Breast epithelium (tissue), 4 donors: ENCODE results near the gene TRAPPC10. TPM values are rescaled to one million over a fixed set of nuclear protein-coding genes. Genes with fewer than 3 reads are reported as not detected.

ENCODE experiments used
- DNase-seq, 2 donors: peaks; one replicate each; pipeline ENCODE4 v3.0.0-alpha.2; 2019; ENCODE audit warnings: low spot score in 2 of 2
- H3K27ac ChIP-seq, 2 donors: fragments of 200-600 bp; sonication (generic) in 1 of 2; one replicate each; pipeline ENCODE4 v1.5.1; 2016 to 2019; ENCODE audit warnings: mild to moderate bottlenecking in 1 of 2
- H3K27me3 ChIP-seq, 2 donors: fragments of 200-600 bp; sonication (generic) in 1 of 2; one replicate each; pipeline versions ENCODE4 v1.5.1 to v1.6.0; 2017 to 2019; ENCODE audit warnings: control low read depth in 1 of 2, mild to moderate bottlenecking in 1 of 2
- H3K36me3 ChIP-seq: fragments of 200-600 bp; one replicate; pipeline ENCODE4 v1.5.1; 2019
- H3K4me1 ChIP-seq, 2 donors: fragments of 200-600 bp; sonication (generic); one replicate each; pipeline ENCODE4 v1.5.1; 2016 to 2019; ENCODE audit warnings: control low read depth in 1 of 2
- H3K4me3 ChIP-seq, 3 donors: fragments of 200-600 bp; sonication (generic); 1 replicate in 2 of 3; 2 replicates in 1 of 3; pipeline ENCODE4 v1.5.1; 2016 to 2019; ENCODE audit warnings: mild to moderate bottlenecking in 3 of 3, moderate library complexity in 2 of 3
- H3K9me3 ChIP-seq, 2 donors: fragments of 200-600 bp; sonication (generic) in 1 of 2; one replicate each; pipeline ENCODE4 v1.5.1; 2016 to 2019; ENCODE audit warnings: control low read depth in 1 of 2
- CTCF ChIP-seq, 3 donors: fragments of 450-650 bp; IDR thresholded peaks; one replicate each; pipeline ENCODE4 v1.5.1; 2016 to 2017; ENCODE audit warnings: antibody characterized with exemption in 3 of 3, mild to moderate bottlenecking in 3 of 3, moderate library complexity in 3 of 3
- POLR2A ChIP-seq: fragments of 450-650 bp; IDR thresholded peaks from one replicate; pipeline ENCODE4 v1.6.1; 2016; ENCODE audit warnings: antibody characterized with exemption, mild to moderate bottlenecking, moderate library complexity
- POLR2AphosphoS5 ChIP-seq, 3 donors: sonication (generic); formaldehyde crosslinking; IDR thresholded peaks; one replicate each; pipeline ENCODE4 v1.6.1; 2017; ENCODE audit warnings: antibody characterized with exemption in 3 of 3
- intact Hi-C: fragments of 100-400 bp; cut with DNase I; formaldehyde crosslinking; loops from one replicate; pipeline ENCODE4 v1.15.1; 2023; ENCODE audit warnings: low total_unique reads
- total RNA-seq, 3 donors: library from RNA; depleted of rRNA; stranded (reverse); fragments of >200 nt; gene quantifications; one replicate each; pipeline ENCODE4 v1.1.0, GENCODE V29; 2016

Gene TRAPPC10
- total RNA-seq, 3 donors from 2014 or later: 27.4 to 35.0 (median 31.1) TPM

DNA sequence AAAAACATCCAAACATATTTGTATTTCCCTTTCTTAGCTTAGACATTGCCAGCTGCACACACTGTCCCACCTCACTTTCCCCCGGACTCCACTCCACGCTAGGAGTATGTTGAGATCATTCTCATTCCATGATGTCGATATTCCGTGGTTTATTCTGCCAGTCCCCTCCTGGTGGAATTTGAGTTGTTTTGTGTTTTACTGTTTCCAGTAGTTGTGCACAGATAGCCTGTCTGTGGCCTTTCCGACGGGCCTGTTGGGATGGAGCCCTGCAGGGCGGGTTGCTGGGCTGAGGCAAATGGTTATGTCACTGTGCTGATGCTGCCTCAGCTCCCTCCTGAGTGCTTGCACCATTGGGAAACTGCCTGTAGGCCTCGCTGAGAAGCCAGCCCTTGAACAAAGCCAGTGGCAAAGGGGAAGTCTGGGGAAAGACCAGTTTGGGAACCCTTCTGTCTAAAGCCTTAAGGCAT lies 12.8 kb downstream of the TRAPPC10 start:
- peak overlapping the region in 1 of 3 donors; percentile 32 for H3K4me3 ChIP-seq
- no peaks in the 10 kb centered on the region for H3K27me3 ChIP-seq
- no peak for TF ChIP-seq CTCF (IDR thresholded peaks at IDR 0.05)
- TF ChIP-seq POLR2AphosphoS5 (IDR thresholded peaks at IDR 0.05): peak in 1 of 3 donors; percentile 13
- TF ChIP-seq POLR2A: no peak
- peak overlapping the region in 1 of 2 donors; percentile 53 for H3K27ac ChIP-seq
- peak in 1 of 2 donors; percentile 24 for DNase-seq
- no peaks in the 10 kb centered on the region for H3K9me3 ChIP-seq
- no peaks in the 10 kb centered on the region for H3K36me3 ChIP-seq
- intact Hi-C loops: no loop called here
- H3K4me1 ChIP-seq: no peaks in the 10 kb centered on the region

DNA sequence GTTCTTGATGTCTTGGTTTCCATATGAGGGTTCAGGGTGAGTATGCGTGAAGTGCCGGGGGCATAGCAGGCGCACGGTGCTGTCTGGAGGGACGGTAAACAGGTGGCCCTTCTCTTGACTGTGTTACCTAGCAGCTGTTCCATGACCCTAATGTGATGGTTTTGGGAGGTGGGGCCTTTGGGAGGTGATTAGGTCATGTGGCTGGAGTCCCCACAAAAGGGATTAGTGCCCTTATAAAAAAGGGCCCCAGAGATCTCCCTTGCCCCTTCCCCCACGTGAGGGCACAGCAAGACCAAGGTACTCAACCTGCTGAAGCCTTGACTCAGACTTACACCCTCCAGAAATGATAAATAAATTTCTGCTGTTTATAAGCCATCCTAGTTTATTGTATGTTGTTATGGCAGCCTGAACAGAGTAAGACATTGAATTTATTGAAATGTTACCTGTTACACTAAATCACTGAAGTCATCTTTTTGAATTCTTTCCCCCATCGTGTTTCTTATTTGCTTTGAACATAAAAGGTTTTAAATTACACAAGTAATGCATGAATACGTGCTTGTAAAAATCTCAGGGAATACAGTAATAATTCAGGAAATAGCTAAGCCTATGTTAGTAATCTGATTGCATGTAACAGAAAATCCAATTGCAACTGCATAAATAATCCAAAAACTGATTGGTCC lies 15.6 kb downstream of the TRAPPC10 start:
- Histone ChIP-seq H3K4me3 (no peak overlapping the region), H3K36me3 (no peaks in the 10 kb centered on the region), H3K27ac (no peak overlapping the region), H3K4me1 (no peaks in the 10 kb centered on the region), H3K9me3 (no peaks in the 10 kb centered on the region), H3K27me3 (no peaks in the 10 kb centered on the region)
- intact Hi-C loops: no loop called here
- TF ChIP-seq POLR2A (no peak), POLR2AphosphoS5 (IDR thresholded peaks at IDR 0.05) (no peak), CTCF (IDR thresholded peaks at IDR 0.05) (no peak)
- no peak for DNase-seq

DNA sequence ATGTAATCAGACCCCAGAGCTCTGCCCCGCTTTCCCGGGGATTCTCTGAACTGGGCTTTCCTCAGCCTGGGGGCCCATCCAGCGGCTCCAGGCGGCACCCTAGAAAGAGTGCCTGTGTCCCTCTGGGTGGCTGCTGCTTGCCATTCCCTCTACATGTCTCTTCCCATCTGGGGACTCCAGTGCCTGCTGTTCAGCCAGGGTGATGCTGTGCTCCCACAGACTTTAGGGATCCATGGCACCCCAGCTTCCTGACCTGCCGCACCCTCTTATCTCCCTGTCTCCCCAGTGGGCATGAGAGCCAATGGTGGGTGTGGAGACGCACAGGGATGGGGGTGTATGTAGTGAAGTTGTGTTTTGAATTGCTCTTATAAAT lies 16.2 kb downstream of the TRAPPC10 start:
- no peaks in the 10 kb centered on the region for H3K4me1 ChIP-seq
- H3K27ac ChIP-seq: no peak overlapping the region
- DNase-seq: no peak
- H3K27me3 ChIP-seq: no peaks in the 10 kb centered on the region
- H3K36me3 ChIP-seq: no peaks in the 10 kb centered on the region
- H3K9me3 ChIP-seq: no peaks in the 10 kb centered on the region
- TF ChIP-seq POLR2AphosphoS5 (IDR thresholded peaks at IDR 0.05): no peak
- TF ChIP-seq CTCF (IDR thresholded peaks at IDR 0.05): no peak
- no peak for TF ChIP-seq POLR2A
- intact Hi-C loops: no loop called here
- no peak overlapping the region for H3K4me3 ChIP-seq

- no peaks in the 10 kb centered on the region for H3K4me1 ChIP-seq
- no peak overlapping the region for H3K4me3 ChIP-seq
- no peaks in the 10 kb centered on the region for H3K36me3 ChIP-seq
- no peak for TF ChIP-seq POLR2AphosphoS5 (IDR thresholded peaks at IDR 0.05)
- TF ChIP-seq POLR2A: no peak
- TF ChIP-seq CTCF (IDR thresholded peaks at IDR 0.05): no peak
- no peaks in the 10 kb centered on the region for H3K9me3 ChIP-seq
- no peak for DNase-seq
- no peak overlapping the region for H3K27ac ChIP-seq
- intact Hi-C loops: no loop called here
- no peaks in the 10 kb centered on the region for H3K27me3 ChIP-seq
Observed at GRCh38 chr21:44029460-44030087, 17.5 kb downstream of the TRAPPC10 start.

GRCh38 chr21:44035244-44035643 lies 23.1 kb downstream of the TRAPPC10 start:
- TF ChIP-seq POLR2A (no peak), CTCF (IDR thresholded peaks at IDR 0.05) (no peak)
- no peaks in the 10 kb centered on the region for H3K4me1 ChIP-seq
- H3K9me3 ChIP-seq: no peaks in the 10 kb centered on the region
- peaks cover 8% of the 10 kb centered on the region for H3K36me3 ChIP-seq
- H3K27ac ChIP-seq: no peak overlapping the region
- no peaks in the 10 kb centered on the region for H3K27me3 ChIP-seq
- intact Hi-C loops: no loop called here
- H3K4me3 ChIP-seq: no peak overlapping the region
- no peak for DNase-seq
